Measurements from ENCODE around the gene HACD2.

HACD2 gene

DNA sequence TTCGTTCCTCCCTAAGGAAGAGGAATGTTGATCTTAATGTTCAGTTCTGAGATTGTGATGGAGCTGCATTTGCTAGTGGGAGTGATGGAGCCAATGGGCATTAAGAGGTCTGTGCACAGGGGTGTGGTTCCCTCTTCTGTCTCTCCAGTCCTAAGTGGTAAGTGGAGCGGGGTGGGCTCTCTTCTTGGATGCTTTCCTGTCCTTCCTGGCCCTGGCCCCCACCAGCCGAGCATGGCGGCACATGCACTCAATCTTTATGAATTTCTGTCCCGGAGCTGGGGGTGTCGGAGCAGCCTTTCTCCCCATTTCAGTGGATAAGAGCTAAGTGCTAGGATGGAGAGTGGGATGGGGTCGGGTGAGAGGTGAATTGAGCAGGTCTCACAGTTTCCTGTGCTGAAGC, 98.4 kb downstream of the HACD2 start:
- no peak for DNase-seq (ENCODE audit: low read depth in 3 of 3, low spot score in 1 of 3)

DNA sequence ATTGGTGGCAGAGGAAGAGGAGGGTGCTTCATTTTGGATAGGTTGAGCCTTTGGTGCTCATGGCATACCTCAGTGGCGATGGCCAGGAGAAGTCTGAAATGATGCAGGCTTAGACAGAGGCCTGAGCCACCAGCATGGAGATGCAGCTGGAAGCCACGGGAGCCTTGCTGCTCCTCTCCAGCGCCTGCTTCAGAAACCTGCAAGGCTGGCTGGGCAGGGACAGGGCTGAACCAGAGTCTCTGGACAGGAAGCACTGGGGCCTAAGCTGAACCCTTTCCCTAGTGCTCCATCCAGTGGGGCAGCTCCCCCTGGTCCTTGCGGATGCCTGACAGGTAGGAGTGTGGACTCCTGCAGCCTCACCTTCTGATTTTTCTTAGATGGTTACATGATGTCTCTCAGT, 99.3 kb downstream of the HACD2 start:
- no peak for DNase-seq (ENCODE audit: low read depth in 3 of 3, low spot score in 1 of 3)

DNA sequence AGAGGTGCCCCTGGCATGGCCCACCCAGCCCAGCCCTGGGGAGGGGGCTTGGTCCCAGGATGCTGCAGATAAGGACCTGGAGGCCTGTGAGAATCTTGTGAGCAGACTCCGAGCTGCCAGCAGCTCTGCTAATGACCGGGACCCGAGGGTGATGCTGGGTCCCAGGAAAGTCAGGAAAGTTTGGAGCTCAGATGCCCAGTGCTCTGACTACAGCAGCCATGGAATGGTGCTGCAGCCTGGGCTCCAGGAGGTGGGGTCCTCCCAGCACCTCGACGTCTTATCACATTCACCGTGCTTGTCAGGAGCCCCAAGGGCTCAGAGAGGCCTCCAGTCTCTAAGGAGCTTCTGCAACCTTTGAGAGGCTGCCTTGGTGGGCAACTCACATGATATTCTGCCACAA, 101.7 kb downstream of the HACD2 start:
- DNase-seq (ENCODE audit: low read depth in 3 of 3, low spot score in 1 of 3): no peak

DNA sequence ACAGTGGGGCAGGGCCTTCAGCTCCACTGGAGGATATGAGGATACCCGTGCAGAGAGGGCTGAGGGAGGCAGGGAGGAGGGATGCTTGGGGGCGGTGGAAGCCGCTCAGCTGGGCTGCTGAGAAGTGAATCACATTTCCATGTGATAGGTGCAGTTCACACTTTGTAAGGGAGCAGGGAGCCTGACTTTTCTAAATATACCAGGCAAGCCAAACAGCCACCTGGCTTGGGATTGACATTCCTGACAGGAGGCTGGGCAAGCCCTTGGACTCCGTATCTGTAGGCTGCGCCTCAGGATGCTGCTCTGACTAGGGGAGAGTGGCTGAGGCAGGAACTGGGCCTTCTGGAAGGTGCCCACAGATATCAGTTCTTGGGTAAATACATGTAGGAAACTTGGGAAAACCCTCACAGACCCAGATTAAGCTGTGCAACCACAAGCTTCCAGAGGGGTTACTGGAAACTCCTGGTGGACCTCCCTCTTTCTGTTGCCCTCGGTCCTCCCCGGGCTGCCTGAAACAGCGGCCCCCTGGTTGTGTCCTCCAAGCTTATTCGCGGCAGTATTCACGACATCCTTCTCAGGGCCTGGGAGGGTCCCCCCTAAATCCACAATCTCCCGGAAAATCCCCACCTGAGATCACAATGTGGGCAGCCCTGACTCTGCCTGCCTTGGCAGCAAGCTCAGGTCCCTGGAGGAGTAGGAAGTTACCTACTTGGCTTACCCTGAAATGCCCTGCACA, 103.0 kb downstream of the HACD2 start:
- no peak for DNase-seq (ENCODE audit: low read depth in 3 of 3, low spot score in 1 of 3)

DNA sequence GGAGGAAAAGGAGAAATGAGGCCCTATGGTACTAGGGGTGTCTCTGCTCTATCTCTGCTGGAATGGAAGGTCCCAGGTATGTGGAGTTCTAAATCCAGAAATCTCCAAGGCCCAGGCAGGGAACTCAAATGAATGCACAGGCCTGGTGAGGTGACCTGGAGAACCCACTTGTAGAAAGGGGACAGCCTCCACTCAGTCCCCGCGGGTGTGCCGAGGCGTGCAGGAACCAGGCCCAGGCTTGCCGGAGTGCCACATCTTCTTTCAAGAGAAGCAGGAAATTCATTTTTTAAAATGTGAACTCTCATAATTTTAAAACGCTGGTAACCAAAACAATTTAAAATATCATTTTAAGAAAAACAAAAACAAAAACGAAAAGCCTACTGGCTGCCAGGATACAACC, 103.8 kb downstream of the HACD2 start:
- DNase-seq (ENCODE audit: low read depth in 3 of 3, low spot score in 1 of 3): no peak

DNA sequence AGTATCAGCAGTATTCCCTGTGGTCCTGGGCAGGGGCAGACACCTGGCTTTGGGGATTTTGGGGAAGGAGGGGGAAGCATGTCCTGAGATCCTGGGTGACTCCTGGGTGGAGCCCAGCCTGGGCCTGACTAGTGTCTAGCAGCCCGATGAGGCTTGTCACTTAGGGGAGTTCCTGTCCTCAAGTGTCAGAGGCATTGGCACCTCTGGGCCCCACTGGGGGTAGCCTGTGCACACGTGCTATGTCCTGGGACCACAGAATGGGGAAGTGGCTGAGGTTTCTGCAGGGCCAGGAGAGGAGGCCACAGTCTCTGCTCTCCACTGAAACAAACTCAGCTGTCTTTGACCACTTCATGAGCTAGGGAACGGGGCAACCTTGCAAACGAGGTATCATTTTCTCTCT, 104.4 kb downstream of the HACD2 start:
- no peak for DNase-seq (ENCODE audit: low read depth in 3 of 3, low spot score in 1 of 3)

DNA sequence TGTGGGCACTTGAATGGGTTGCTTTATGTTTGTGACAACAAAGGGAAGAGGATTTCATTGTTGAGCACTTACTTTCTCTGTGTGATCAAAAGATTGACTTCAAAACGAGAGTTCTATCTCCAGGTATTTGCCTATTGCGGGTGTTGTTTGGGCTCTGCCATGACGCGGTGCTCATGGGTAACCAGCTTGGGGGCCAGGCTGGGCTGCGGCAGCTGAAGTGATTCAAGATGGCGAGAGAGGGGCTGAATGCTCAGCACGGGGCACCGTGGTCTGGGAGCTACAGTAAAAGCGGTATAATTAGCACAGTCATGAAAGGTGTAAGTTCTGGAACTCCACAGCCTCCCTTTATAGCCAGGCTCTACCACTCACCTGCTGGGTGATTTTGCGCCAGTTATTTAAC, 105.0 kb downstream of the HACD2 start:
- no peak for DNase-seq (ENCODE audit: low read depth in 3 of 3, low spot score in 1 of 3)

DNA sequence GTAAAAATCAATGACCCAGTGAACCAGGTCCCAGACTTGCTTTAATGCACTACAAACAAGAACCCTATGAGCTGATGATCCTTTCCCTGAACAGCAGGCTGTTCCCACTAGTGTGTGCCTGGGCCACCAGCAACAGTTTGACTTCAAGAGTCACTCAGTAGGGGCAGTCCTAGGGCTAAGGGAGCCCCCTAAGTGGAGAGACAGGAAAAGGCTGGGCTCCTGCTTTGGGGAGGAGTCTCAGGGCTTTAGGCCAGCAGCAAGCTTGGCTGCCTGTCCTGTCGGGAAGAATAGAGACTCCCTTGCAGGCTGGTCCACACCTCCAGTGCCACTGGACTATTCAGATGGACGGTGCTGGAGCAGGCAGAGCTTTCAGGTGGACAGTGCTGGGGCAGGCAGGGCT, 106.5 kb downstream of the HACD2 start:
- no peak for DNase-seq (ENCODE audit: low read depth in 3 of 3, low spot score in 1 of 3)

DNA sequence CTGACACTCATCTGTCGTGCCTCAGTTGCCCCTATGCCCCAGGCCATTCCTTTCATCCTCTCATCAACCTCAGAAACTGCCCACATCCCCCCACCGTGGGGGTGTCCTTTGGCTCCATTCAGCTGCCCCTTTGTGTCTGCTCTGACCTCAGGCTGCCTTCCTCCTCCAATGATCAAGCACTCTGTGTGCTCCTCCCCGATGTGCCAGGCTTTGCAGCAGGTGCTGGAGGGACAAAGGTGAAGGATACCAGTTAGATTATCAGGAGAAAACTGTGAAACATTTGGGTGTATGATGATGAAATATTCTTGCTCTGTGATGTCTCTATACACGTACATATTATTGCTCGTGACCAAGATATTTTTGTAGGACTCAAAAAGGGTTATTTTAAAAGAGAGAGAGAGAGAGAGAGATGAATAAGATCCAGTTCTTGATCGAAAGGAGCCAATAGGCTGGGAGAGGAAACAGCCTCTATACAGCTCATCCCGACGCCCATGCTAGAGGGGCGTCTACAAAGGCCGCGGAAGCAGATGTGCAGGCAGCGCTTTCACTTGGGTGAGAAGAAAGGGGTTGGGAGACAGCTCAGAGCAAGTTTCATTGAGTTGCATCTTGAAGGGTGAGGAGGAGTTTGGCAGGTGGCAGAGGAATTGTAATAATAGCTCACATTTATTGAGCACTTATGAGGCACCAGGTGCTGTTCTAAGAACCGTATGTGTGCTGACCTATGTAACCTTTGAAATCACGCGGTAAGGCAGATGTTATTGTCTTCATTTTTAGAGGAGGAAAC, 107.7 kb downstream of the HACD2 start:
- no peak for DNase-seq (ENCODE audit: low read depth in 3 of 3, low spot score in 1 of 3)

DNA sequence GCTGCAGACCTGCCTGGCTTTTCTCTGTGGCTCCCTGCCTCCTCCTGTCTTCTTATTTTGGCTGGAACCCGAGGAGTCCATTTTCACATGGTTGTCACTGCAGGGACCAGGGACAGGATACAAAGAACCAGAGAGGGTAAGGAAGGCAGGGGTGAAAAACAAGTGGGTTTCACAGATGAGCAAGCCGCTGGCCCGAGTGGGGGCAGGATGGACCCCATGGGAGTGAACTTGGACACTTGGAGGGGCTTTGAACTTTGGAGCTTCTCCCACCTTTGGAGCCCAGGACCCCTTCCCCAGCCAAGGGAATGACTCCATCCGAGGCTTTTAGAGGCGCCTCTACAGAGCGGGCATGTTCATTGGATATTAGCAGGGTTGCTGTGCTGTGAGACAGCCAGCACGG, 109.1 kb downstream of the HACD2 start:
- DNase-seq (ENCODE audit: low read depth in 3 of 3, low spot score in 1 of 3): no peak

DNA sequence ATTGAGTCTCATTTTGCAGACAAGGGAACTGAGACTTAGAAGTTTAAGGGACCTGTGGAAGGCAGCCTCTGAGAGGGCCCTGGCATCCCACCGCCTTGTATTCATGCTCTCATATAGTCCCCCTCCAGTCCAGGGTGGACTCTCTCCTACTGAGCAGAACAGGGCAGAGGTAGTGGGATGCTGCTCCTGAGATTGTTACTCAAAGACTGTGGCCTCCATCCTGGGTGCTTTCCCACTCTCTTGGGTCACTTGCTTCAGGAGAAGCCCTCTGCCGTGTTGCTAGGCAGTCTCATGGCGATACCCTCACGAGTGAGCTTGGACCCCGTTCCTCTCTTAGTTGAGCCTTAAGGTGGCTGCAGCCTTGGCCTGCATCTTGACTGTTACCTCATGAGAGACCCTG, 113.7 kb downstream of the HACD2 start:
- DNase-seq (ENCODE audit: low read depth in 3 of 3, low spot score in 1 of 3): no peak

DNA sequence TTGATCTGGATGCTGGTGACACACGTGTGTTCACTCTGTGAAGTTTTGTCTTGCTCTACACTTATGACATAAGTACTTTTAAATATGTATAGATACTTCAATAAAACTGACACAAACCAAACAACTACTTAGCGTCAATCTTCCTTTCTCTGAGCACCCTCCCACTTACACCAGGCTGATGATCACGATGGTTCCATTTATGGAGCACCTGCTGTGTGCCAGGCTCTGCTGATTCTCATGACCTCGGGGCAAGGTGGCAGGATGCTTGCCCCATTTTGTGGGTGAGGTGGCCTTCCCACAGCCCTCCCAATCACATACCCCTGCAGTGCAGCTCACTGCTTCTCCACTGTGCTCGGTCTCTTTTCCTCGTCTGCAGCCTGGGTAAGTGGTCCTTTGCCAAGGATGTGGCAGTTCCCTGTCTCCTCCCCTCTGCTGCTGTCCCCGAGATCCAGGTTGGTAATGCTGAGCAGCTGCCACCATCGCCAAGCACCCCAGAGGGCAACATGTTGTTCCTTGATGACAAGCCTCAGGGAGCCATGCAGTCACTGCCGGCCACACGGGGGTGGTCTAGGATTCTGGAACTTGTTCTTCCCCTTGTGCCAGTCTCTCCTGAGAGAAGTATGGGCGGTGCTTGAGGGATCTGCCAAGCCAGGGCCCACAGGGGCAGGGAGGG, 115.4 kb downstream of the HACD2 start:
- no peak for DNase-seq (ENCODE audit: low read depth in 3 of 3, low spot score in 1 of 3)

DNA sequence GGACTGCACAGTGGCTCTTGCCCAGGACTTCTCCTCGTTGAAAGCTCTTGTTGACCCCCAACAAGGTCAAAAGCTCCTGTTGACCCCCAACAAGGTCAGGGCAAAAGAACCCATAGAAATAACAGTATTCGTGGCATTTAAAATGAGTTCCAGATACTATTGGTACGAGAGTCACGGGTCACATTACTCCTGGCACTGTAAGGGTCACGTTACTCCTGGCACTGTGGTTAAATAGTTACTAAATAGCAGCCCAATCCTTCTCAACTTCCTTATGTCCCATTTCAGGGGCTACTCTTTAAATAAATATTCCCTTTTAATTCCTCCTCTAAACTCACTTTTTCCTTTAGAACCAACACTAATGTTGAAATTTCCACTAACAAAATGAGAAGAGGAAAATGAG, 117.8 kb downstream of the HACD2 start:
- no peak for DNase-seq (ENCODE audit: low read depth in 3 of 3, low spot score in 1 of 3)

DNA sequence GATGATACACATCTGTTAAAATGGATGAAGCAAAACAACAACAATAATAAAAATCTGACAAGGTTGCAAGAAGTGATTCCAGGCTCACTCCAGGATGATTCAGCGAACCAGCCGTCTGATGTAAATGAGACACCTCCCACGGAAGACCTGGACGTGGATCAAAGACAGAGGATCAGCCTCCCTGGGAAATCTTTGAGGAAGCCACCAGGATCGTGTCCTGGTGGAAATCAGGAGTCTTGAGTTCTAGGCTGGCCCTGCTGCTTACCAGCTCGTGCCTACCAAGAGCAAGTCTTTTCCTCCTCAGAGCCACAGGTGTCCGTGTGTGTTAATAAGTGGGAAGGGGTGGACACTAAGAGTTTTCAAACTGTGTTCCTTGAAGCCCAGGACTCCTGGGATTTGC, 120.6 kb downstream of the HACD2 start:
- DNase-seq (ENCODE audit: low read depth in 3 of 3, low spot score in 1 of 3): no peak

DNA sequence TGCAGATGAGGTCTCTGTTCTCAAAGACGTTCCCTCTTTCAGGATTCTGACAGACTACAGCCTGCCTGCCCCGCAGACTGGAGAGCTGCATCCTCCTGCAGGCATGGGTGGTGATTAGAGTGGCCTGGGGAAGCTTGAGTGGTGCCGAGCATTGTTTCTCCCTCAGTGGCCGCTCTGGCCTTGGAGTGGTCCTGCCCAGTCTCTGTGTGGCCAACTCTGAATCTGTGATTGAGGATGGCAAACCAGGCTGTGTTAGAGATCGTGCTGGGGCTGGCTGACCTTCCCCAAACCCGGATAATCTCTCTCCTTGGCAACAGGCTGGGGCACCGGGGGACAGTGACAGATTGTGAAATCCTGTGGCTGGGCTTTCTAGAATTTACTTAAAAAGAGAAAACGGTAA, 125.0 kb downstream of the HACD2 start:
- DNase-seq (ENCODE audit: low read depth in 3 of 3, low spot score in 1 of 3): no peak

DNA sequence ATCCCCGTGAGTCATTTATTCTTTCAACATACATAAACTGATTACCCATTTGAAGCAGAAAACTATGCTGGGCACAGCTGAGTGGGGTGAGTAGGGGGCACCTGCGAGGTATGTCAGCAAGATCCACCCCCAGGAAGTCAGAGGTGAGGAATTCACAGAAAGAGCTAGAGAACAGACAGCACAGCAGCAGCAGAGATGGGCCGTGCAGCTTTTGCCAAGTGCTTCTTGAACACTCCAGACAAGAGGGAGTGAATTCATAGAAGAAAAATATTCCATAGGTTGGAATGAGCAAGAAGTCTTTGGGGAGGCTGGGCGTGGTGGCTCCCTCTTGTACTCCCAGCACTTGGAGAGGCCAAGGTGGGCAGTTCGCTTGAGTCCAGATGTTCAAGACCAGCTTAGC, 126.6 kb downstream of the HACD2 start:
- DNase-seq (ENCODE audit: low read depth in 3 of 3, low spot score in 1 of 3): no peak

DNA sequence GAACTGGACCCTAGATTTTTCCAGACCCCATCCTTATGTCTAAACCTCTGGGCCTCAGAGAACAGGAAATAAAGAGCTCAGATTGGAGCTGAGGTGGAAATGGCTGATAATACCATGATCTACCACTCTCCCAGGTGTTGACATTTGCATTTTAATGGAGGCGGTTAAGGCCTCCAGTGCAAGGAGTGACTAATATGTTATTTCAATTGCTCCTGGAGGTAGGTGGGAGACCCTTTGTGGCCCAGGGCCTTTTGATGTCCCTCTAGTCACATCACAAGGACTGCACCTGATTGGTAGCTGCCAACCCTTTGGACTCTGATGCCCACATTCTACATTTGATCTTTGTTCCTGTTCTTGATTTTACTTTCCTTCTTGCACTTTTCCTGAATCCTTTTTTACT, 127.0 kb downstream of the HACD2 start:
- DNase-seq (ENCODE audit: low read depth in 3 of 3, low spot score in 1 of 3): no peak

DNA sequence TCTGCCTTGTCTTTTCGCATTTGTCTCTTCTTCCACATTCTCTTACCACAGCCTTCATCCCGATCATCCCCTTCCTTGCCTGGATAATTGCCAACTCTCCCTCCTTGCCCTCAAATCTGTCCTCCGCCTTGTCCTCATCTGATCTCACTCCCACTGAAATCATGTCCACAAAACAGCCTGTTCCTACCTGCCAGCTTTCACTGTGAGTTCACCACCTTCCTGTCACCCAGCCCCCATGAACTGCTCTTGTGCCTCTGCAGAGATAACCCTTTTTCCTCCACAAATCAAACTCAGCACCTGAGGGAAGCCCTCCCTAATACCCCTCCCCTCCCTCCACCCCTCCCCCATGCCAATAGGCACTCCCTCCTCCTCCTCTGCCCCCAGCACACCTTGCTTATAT, 131.2 kb downstream of the HACD2 start:
- DNase-seq (ENCODE audit: low read depth in 3 of 3, low spot score in 1 of 3): no peak

DNA sequence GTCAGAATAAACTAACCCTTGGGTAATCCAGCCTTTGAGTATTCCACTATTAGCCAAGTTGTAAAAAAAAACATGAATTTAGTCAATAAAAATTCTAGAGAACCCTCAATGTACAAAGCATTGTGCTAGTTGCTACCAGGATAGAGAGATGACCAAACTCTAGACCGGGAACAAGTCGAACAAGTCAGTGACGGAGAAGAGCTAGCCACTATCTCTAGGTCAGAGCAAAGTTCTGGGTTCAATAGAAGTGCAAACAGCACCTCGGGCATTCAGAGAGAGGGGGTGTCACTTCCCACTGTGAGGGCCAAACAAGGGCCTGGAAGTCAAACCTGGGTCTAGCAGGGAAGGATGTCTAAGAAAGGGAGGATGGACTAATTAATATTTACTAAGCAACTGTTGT, 133.7 kb downstream of the HACD2 start:
- DNase-seq (ENCODE audit: low read depth in 3 of 3, low spot score in 1 of 3): no peak

DNA sequence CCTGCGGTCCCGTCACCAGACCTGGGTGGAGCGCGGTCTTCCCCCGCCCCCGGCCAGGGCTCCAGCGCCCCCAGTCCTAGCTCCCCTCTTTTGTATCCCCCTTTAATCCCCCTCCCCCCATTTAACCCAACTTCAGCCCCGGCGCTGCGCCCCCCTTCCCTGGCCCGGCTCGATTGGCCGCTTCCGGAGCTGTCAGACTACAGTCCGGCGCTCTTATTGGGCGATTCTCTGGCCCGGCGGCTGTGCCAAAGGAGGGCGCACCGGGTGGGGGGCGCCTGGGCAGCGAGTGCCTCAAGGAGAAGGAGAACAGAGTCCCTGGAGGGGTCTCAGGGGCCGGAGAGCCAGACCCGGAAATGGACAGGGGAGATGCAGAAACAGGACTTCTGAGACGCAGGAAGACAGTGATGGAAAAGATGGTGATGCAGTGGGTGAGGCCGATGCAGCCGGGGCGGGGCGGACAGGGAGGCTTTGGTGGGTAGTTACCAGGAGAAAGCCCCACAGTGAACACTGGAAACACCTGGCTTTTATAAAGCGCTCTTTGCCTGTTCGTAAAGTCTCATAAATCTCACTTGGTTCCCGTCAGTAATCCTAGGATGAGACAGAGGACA, 134.8 kb downstream of the HACD2 start:
- DNase-seq (ENCODE audit: low read depth in 3 of 3, low spot score in 1 of 3): no peak

DNA sequence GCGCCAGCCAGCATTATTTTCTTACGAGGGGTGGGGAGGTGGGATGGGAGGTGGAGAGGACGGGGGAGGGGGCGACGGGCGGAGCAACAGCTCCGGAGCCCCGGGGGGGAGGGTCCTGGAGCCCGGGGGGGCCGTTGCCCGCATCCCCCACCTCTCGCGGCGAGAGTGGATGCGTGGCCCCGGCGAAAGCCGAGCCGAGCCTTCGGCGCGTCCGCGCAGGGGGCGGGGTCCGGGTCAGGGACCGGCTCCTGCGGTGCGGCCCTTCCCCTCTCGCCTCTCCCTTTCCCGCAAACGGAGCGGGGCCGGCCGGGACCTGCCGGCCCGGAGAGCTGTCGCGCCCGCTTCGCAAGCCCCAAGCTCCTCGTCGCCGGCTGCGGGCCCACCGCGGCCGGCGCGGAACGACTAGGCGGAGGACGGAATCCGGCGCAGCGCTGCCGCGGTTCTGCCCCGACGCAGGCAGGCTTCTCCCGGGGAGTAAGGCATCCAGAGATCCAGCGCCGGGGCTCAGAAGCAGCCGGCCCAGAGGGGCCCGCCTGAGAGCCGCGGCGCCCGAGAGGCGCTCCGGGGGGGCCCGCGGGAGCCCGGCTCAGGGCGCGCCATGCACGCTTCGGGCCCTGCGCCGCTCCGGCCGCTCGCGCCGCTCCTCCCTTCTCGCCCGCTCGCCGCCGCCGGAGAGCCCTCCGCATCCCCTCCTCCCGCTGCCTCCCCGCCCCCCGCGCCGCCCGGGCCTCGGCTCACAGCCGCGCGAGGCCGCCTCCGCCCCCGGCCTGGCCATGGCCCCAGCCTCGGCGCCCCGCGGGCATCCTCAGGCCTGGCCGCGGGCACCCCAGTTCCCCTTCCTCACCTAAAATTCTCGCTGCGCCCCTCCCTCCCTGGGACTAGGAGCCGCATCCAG, 135.5 kb downstream of the HACD2 start:
- DNase-seq (ENCODE audit: low read depth in 3 of 3, low spot score in 1 of 3): no peak
